ENCODE results near the gene MPV17. TPM values are rescaled to one million over a fixed set of nuclear protein-coding genes. Genes with fewer than 3 reads are reported as not detected.

The MPV17 gene
- total and polyA plus RNA-seq, 5 donors from 2014 or later = 56.7 to 166 (median 128) TPM

DNA sequence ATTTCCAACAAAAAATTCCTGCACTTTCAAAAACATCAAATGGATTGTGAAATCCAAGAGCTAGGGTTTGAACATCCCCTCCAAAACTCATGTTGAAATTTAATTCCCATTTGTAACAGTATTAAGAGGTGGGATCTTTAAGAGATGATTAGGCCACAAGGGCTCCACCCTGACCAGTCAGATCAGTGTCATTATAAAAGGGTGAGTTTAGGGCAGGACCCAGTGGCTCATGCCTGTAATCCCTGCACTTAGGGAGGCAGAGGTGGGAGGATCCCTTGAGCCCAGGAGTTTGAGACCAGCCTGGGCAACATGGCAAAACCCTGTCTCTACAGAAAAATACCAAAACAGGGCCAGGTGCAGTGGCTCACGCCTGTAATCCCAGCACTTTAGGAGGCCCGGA is 24.7 kb upstream of the MPV17 start:
- Histone ChIP-seq H3K36me3 (ENCODE audit: control insufficient read depth, insufficient read depth, low read length) (peaks cover 14% of the 10 kb centered on the region), H3K27me3 (ENCODE audit: control insufficient read depth, insufficient read depth, low read length) (no peaks in the 10 kb centered on the region), H3K27ac (ENCODE audit: insufficient read depth, low read length, poor library complexity, severe bottlenecking) (no peak overlapping the region), H3K9me3 (ENCODE audit: control insufficient read depth in 2 of 2, low read length in 2 of 2) (no peaks in the 10 kb centered on the region), H3K4me3 (ENCODE audit: low read depth, low read length) (no peak overlapping the region), H3K4me1 (ENCODE audit: control insufficient read depth, insufficient read depth, low read length, poor library complexity, severe bottlenecking) (peaks cover 12% of the 10 kb centered on the region)
- H3K9me3 Mint-ChIP-seq = no peaks in the 10 kb centered on the region
- H3K4me1 Mint-ChIP-seq = peaks cover 14 to 53% (median 36%) of the 10 kb centered on the region in 4 donors
- ATAC-seq (ENCODE audit: low read depth in 2 of 2) (no peak), DNase-seq (no peak)
- peak overlapping the region in 1 of 3 donors; percentile 3 for H3K27ac Mint-ChIP-seq
- H3K27me3 Mint-ChIP-seq = no peaks in the 10 kb centered on the region
- peak overlapping the region in 1 of 4 donors; percentile 21 for H3K4me3 Mint-ChIP-seq
- H3K36me3 Mint-ChIP-seq = peaks cover 16% of the 10 kb centered on the region

DNA sequence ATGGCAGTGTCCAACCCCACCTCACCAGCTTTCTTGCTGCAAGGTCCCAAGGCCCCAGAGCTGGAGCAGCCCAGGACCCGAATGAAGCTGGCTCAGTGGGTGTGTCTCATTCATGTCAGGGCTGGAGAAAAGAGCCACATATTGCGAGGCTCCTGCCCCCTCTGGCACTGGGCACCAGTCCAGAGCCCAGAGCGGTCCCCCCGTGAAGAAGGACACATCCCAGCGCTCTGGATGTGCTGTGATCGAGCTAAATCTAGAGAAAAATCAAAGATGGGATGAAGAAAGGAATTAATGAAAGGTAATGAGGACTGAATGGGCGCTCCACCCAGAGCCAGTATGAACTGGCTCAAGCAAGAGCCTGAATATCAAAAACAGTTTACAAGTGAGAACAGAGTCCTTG is 13.3 kb upstream of the MPV17 start:
- no peak for ATAC-seq (ENCODE audit: low read depth in 2 of 2)
- H3K9me3 Mint-ChIP-seq = no peaks in the 10 kb centered on the region
- Histone ChIP-seq H3K9me3 (ENCODE audit: control insufficient read depth in 2 of 2, low read length in 2 of 2) (no peaks in the 10 kb centered on the region), H3K4me3 (ENCODE audit: low read depth, low read length) (no peak overlapping the region), H3K4me1 (ENCODE audit: control insufficient read depth, insufficient read depth, low read length, poor library complexity, severe bottlenecking) (no peaks in the 10 kb centered on the region), H3K27ac (ENCODE audit: insufficient read depth, low read length, poor library complexity, severe bottlenecking) (no peak overlapping the region), H3K36me3 (ENCODE audit: control insufficient read depth, insufficient read depth, low read length) (peaks cover 62% of the 10 kb centered on the region), H3K27me3 (ENCODE audit: control insufficient read depth, insufficient read depth, low read length) (no peaks in the 10 kb centered on the region)
- no peak for DNase-seq
- peaks cover 0 to 4% (median 0%) of the 10 kb centered on the region in 4 donors for H3K4me1 Mint-ChIP-seq
- no peak overlapping the region for H3K27ac Mint-ChIP-seq
- peaks cover 37% of the 10 kb centered on the region for H3K36me3 Mint-ChIP-seq
- no peaks in the 10 kb centered on the region for H3K27me3 Mint-ChIP-seq
- H3K4me3 Mint-ChIP-seq = no peak overlapping the region

DNA sequence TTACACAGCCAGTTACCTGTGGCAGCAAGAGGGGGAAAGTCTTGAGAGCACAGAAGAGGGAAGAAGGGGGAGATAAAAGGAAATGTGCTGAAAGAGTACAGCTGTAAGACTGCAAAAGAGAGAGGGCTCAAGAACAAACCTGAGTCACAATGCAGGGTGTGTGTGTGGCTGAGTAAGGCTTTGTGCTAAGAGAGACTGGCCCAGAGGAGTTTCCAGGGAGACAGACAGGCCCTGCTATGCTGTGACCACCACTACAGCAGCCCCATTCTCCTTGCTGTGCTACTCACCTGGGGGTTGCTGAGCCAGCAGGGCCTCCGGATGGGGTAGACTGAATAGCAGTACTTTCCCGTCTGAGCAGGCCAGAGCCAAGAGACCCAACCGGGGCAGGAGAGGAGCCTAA is 12.4 kb upstream of the MPV17 start:
- Histone ChIP-seq H3K4me3 (ENCODE audit: low read depth, low read length) (no peak overlapping the region), H3K36me3 (ENCODE audit: control insufficient read depth, insufficient read depth, low read length) (peaks cover 61% of the 10 kb centered on the region), H3K27ac (ENCODE audit: insufficient read depth, low read length, poor library complexity, severe bottlenecking) (no peak overlapping the region), H3K27me3 (ENCODE audit: control insufficient read depth, insufficient read depth, low read length) (no peaks in the 10 kb centered on the region), H3K4me1 (ENCODE audit: control insufficient read depth, insufficient read depth, low read length, poor library complexity, severe bottlenecking) (no peaks in the 10 kb centered on the region), H3K9me3 (ENCODE audit: control insufficient read depth in 2 of 2, low read length in 2 of 2) (no peaks in the 10 kb centered on the region)
- H3K4me1 Mint-ChIP-seq = peaks cover 0 to 4% (median 0%) of the 10 kb centered on the region in 4 donors
- no peak overlapping the region for H3K27ac Mint-ChIP-seq
- H3K4me3 Mint-ChIP-seq = peak overlapping the region in 1 of 4 donors; percentile 69
- ATAC-seq (ENCODE audit: low read depth in 2 of 2) (no peak), DNase-seq (no peak)
- peaks cover 38% of the 10 kb centered on the region for H3K36me3 Mint-ChIP-seq
- no peaks in the 10 kb centered on the region for H3K27me3 Mint-ChIP-seq
- no peaks in the 10 kb centered on the region for H3K9me3 Mint-ChIP-seq

DNA sequence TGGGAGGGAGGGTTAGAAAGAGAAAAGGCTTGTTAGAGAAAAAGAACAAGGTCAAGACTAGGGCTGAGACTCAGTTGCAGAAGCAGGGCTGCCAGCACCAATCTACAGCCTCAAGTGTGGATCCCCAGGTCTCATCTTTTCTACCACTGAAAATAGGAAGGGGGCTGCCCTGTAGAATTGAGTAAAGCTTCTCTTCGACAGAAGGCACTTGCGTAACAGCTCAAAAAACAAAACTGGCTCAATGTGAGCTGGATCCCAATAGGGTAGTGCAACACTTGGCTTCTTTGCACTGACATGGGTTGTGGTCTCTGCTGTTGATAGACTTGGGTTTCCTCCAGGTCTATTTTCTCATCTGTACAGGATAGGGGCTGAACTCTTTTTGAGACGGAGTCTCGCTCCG is 1.8 kb upstream of the MPV17 start:
- Mint-ChIP-seq H3K4me3 (peak overlapping the region; percentile 61 to 81 (median 66)), H3K36me3 (peaks cover 31% of the 10 kb centered on the region), H3K4me1 (peaks cover 0 to 29% (median 19%) of the 10 kb centered on the region in 4 donors), H3K9me3 (no peaks in the 10 kb centered on the region), H3K27me3 (no peaks in the 10 kb centered on the region), H3K27ac (peak overlapping the region in 2 of 3 donors; percentile 88 to 99)
- DNase-seq (no peak), ATAC-seq (ENCODE audit: low read depth in 2 of 2) (no peak)
- Histone ChIP-seq H3K27me3 (ENCODE audit: control insufficient read depth, insufficient read depth, low read length) (no peaks in the 10 kb centered on the region), H3K27ac (ENCODE audit: insufficient read depth, low read length, poor library complexity, severe bottlenecking) (no peak overlapping the region), H3K4me1 (ENCODE audit: control insufficient read depth, insufficient read depth, low read length, poor library complexity, severe bottlenecking) (peaks cover 24% of the 10 kb centered on the region), H3K36me3 (ENCODE audit: control insufficient read depth, insufficient read depth, low read length) (peaks cover 32% of the 10 kb centered on the region), H3K4me3 (ENCODE audit: low read depth, low read length) (no peak overlapping the region), H3K9me3 (ENCODE audit: control insufficient read depth in 2 of 2, low read length in 2 of 2) (no peaks in the 10 kb centered on the region)

DNA sequence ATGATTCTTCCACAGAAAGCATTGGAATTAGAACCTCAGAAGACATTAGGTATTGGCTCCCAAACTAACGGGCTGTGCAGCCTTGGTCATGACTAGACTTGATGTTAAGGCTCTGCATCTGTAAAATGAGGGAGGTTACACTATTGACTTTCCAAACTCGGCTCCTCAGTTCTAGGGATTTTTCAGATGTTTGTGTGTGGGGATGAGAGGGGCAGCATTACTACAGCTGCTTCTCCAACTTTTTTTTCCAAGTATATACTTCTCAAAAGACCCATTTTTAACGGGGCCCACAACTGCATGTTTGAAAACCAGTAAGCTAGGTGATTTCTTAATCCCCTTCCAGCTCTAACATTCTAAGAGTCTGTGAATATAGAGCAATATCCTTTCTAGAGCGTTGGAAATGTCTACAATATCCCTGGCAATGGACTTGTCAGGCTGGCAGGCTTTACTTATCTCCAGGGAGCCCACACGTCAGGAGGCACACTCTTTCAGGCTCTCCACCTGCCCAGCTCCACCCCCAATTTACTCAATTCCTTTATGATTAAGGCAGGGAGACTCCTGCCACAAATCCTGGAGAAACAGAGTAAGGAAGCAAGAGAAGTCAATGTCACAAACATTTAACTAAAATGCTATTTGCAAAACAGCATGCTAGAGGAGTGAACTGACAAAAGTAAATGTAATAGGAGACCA is 844 bp upstream of the MPV17 start:
- Histone ChIP-seq H3K9me3 (ENCODE audit: control insufficient read depth in 2 of 2, low read length in 2 of 2) (no peaks in the 10 kb centered on the region), H3K36me3 (ENCODE audit: control insufficient read depth, insufficient read depth, low read length) (peaks cover 24% of the 10 kb centered on the region), H3K4me1 (ENCODE audit: control insufficient read depth, insufficient read depth, low read length, poor library complexity, severe bottlenecking) (peaks cover 24% of the 10 kb centered on the region), H3K4me3 (ENCODE audit: low read depth, low read length) (peak overlapping the region; percentile 95), H3K27ac (ENCODE audit: insufficient read depth, low read length, poor library complexity, severe bottlenecking) (peak overlapping the region; percentile 87), H3K27me3 (ENCODE audit: control insufficient read depth, insufficient read depth, low read length) (no peaks in the 10 kb centered on the region)
- DNase-seq (no peak), ATAC-seq (ENCODE audit: low read depth in 2 of 2) (no peak)
- peaks cover 0 to 29% (median 19%) of the 10 kb centered on the region in 4 donors for H3K4me1 Mint-ChIP-seq
- peak overlapping the region; percentile 92 to 98 (median 93) for H3K4me3 Mint-ChIP-seq
- peak overlapping the region; percentile 95 to 99 (median 98) for H3K27ac Mint-ChIP-seq
- peaks cover 28% of the 10 kb centered on the region for H3K36me3 Mint-ChIP-seq
- H3K27me3 Mint-ChIP-seq = no peaks in the 10 kb centered on the region
- H3K9me3 Mint-ChIP-seq = no peaks in the 10 kb centered on the region

DNA sequence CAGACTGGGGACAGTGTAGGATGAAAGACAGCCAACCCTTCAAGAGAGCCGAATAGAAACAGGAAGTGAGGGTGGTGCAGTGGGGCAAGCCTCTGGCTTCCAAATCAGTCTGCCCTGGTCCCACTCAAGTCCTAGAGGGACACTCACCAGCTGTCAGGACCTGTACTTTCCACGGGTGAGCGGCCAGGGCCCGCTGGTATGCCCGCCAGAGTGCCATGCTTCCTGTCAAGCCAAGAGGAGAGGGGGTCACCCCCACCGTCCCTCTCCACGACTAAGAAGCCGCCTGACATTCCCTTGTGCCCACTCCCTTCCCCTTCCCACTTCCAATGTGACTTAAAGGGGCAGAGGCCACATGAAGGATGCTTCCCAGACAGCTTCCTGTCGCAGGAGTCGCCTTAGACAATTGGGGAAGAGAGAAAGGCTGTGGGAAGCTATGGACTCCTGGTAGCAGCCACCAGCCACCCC is 564 bp downstream of the MPV17 start:
- H3K27ac ChIP-seq (ENCODE audit: insufficient read depth, low read length, poor library complexity, severe bottlenecking) = peak overlapping the region; percentile 87
- peaks cover 13% of the 10 kb centered on the region for H3K36me3 ChIP-seq (ENCODE audit: control insufficient read depth, insufficient read depth, low read length)

DNA sequence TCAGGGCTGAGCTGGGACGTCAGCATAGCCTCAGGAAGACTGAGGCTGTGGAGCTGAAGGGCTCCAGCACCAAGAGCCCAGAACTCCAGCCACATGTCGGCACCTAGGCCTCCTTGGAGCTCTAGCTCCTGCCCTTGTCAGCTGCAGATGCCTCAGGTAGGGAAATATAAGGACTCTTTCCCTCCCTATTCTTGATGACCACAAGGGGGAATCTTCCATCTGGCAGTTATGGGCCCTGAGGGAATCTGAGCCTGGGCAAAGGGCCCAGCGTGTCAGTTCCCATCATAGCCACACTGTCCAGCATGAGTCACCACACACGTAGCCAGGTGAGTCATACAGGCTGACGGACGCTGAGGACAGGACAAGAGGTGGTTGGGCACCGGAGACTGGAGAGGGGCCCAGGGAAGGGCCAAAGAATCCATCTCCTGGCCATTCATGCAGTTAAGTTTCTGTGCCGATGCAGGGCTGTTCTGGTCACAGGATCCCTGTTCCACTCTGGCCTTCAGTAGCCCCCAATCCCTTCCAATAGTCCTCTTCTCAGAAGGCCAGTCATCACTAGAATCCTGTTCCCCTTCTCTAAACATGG is 1.8 kb downstream of the MPV17 start:
- Mint-ChIP-seq H3K9me3 (no peaks in the 10 kb centered on the region), H3K27me3 (no peaks in the 10 kb centered on the region), H3K36me3 (peaks cover 6% of the 10 kb centered on the region), H3K4me3 (peak overlapping the region; percentile 49 to 93 (median 87)), H3K4me1 (peaks cover 0 to 29% (median 20%) of the 10 kb centered on the region in 4 donors), H3K27ac (peak overlapping the region in 1 of 3 donors; percentile 45)
- Histone ChIP-seq H3K27ac (ENCODE audit: insufficient read depth, low read length, poor library complexity, severe bottlenecking) (no peak overlapping the region), H3K4me3 (ENCODE audit: low read depth, low read length) (peak overlapping the region; percentile 17), H3K36me3 (ENCODE audit: control insufficient read depth, insufficient read depth, low read length) (peaks cover 1% of the 10 kb centered on the region), H3K9me3 (ENCODE audit: control insufficient read depth in 2 of 2, low read length in 2 of 2) (no peaks in the 10 kb centered on the region), H3K27me3 (ENCODE audit: control insufficient read depth, insufficient read depth, low read length) (no peaks in the 10 kb centered on the region), H3K4me1 (ENCODE audit: control insufficient read depth, insufficient read depth, low read length, poor library complexity, severe bottlenecking) (peaks cover 24% of the 10 kb centered on the region)
- ATAC-seq (ENCODE audit: low read depth in 2 of 2) (no peak), DNase-seq (no peak)

More for the DNA sequence above, 564 bp downstream of the MPV17 start:
- peak in 1 of 2 donors; percentile 17 for ATAC-seq (ENCODE audit: low read depth in 2 of 2)
- DNase-seq = peak in 1 of 3 donors; percentile 51
- H3K9me3 ChIP-seq (ENCODE audit: control insufficient read depth in 2 of 2, low read length in 2 of 2) = no peaks in the 10 kb centered on the region
- Mint-ChIP-seq H3K27ac (peak overlapping the region; percentile 48 to 99 (median 98)), H3K4me1 (peaks cover 0 to 29% (median 20%) of the 10 kb centered on the region in 4 donors), H3K36me3 (peaks cover 17% of the 10 kb centered on the region), H3K27me3 (no peaks in the 10 kb centered on the region), H3K4me3 (peak overlapping the region; percentile 92 to 98 (median 93)), H3K9me3 (no peaks in the 10 kb centered on the region)
- peaks cover 24% of the 10 kb centered on the region for H3K4me1 ChIP-seq (ENCODE audit: control insufficient read depth, insufficient read depth, low read length, poor library complexity, severe bottlenecking)
- H3K27me3 ChIP-seq (ENCODE audit: control insufficient read depth, insufficient read depth, low read length) = no peaks in the 10 kb centered on the region
- peak overlapping the region; percentile 95 for H3K4me3 ChIP-seq (ENCODE audit: low read depth, low read length)

Measured in CD4-positive, CD25-positive, alpha-beta regulatory T cell (primary cell).